ENCODE data around the gene SCN11A. TPM values are rescaled to one million over a fixed set of nuclear protein-coding genes. Genes with fewer than 3 reads are reported as not detected.
A peak's percentile ranks its signal among the peaks of the same experiment; 100 is the strongest.

The SCN11A gene
- not detected in 2 replicates for total RNA-seq (2012; rRNA removed)

DNA sequence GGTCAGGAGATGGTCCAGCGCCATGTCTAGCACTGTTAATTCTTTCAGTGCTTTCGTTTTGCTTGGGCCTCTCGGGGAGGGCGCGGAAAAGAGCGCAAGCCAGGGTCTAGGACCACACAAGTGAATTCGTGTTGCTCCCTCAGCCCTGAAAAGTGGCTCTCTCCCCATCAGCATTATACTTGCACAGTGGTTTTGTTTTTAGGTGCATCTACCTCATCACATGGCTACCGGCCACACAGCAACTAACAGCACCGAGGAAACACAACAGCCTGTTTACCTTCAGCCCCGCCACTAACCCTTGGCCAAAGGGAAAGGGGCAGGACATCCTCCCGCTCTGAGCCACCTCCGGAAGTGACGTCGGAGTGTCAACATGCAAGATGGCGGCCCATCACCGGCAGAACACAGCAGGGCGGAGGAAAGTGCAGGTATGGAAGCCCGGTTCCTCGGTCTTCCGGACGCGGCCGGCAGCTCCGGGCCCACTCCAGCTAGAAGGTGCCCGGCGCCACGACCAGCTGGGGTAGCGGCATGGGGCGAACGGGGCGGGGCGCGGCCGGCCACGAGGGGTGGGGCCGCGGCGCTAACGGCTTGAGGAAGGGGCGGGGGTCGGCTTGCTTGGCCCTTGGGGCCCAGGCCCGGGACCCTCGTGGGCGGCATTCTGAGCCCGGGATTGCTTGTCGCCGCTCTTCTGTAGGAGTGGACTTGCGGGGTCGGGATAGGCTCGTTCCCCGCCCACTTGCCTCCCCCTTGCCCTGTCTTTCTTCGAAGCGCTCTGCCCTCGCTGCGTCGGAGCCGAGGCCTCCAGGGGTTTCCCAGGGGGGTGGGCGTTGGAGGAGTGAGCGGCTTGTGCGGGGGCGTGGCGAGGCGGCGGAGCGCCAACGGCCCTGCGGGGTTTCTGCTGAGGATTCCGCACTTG, at the start of gene SCN11A, which contains the start of gene WDR48:
Gene SCN11A, minus strand, starts transcription at position 296 of the 913 bp plus-strand sequence. CDS start 101,582 bp downstream, outside the sequence.
Gene WDR48, plus strand, starts transcription at position 368 of the 913 bp plus-strand sequence. Its CDS starts 10 bp downstream, at position 378.
- Histone ChIP-seq H3K4me1 (ENCODE audit: control insufficient read depth, insufficient read depth, low read length) (peaks cover 17% of the 10 kb centered on the region), H3K27me3 (ENCODE audit: control insufficient read depth, insufficient read depth, low read length) (peaks cover 15% of the 10 kb centered on the region), H3K9ac (ENCODE audit: low read depth, low read length) (peak within 1 kb of the TSS; percentile 89), H3K4me2 (ENCODE audit: low read length) (peak within 1 kb of the TSS; percentile 82), H3K36me3 (ENCODE audit: insufficient read depth, low read length) (no peaks in the 10 kb centered on the region), H3K4me3 (ENCODE audit: low read length) (peak within 1 kb of the TSS; percentile 79), H3K9me3 (replicated peaks; ENCODE audit: low read length) (no peaks in the 10 kb centered on the region)

DNA sequence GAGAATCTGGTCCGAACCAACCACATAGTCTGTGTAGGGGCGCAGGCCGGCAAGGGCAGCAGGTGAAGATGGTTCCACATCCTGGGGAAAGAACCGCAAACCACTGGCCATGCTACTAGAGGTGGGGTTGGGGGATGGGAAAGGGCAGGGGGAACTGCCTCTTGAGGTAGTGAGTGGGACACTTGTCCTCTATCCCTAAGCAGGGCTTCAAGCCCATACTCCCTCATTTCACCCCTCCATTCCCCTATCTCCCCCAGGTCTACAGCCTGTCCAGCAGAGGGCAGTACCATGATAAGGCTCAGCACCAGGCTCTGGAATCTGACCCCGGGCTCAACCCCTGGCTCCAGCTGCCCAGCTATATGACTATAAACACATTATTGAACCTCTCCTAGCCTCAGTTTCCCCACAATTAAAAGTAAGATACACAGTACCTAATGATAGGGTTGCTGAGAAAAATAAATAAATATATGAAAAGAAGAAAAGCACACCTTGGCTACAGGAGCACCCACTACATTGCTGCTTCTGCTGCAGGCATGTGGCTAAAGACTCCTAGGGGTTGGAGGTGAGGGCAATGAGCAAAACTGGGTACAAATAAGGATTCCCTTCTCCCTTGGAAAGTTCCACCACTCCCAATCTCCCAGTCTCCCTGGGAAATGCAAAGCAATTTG, 49.4 kb upstream of the SCN11A start:
- Histone ChIP-seq H3K9ac (ENCODE audit: low read depth, low read length) (no peak overlapping the region), H3K36me3 (ENCODE audit: insufficient read depth, low read length) (peaks cover 44% of the 10 kb centered on the region), H3K4me1 (ENCODE audit: control insufficient read depth, insufficient read depth, low read length) (peaks cover 11% of the 10 kb centered on the region), H3K4me2 (ENCODE audit: low read length) (no peak overlapping the region), H3K9me3 (replicated peaks; ENCODE audit: low read length) (no peaks in the 10 kb centered on the region), H3K4me3 (ENCODE audit: low read length) (no peak overlapping the region), H3K27me3 (ENCODE audit: control insufficient read depth, insufficient read depth, low read length) (no peaks in the 10 kb centered on the region)

DNA sequence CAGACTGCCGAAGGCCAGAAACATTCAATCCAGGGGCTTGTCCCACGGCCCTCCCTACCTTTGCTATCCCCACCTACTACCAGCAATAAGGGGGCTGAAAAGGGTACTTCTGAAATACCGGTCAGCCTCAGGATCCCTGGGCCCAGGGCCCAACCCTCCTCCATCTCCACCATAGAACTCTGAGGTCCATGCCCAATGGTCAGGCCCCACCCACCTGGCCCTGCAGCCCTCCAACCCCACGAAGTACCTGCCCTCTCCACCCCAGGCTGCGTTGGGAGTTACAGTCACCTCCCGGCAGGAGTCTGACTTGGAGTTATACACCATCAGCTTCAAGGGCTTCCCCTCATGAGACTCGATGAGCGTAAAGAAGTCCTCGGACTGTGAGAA, 48.7 kb upstream of the SCN11A start:
- Histone ChIP-seq H3K9ac (ENCODE audit: low read depth, low read length) (no peak overlapping the region), H3K9me3 (replicated peaks; ENCODE audit: low read length) (no peaks in the 10 kb centered on the region), H3K4me3 (ENCODE audit: low read length) (no peak overlapping the region), H3K36me3 (ENCODE audit: insufficient read depth, low read length) (peaks cover 50% of the 10 kb centered on the region), H3K4me1 (ENCODE audit: control insufficient read depth, insufficient read depth, low read length) (peaks cover 5% of the 10 kb centered on the region), H3K4me2 (ENCODE audit: low read length) (no peak overlapping the region), H3K27me3 (ENCODE audit: control insufficient read depth, insufficient read depth, low read length) (no peaks in the 10 kb centered on the region)

DNA sequence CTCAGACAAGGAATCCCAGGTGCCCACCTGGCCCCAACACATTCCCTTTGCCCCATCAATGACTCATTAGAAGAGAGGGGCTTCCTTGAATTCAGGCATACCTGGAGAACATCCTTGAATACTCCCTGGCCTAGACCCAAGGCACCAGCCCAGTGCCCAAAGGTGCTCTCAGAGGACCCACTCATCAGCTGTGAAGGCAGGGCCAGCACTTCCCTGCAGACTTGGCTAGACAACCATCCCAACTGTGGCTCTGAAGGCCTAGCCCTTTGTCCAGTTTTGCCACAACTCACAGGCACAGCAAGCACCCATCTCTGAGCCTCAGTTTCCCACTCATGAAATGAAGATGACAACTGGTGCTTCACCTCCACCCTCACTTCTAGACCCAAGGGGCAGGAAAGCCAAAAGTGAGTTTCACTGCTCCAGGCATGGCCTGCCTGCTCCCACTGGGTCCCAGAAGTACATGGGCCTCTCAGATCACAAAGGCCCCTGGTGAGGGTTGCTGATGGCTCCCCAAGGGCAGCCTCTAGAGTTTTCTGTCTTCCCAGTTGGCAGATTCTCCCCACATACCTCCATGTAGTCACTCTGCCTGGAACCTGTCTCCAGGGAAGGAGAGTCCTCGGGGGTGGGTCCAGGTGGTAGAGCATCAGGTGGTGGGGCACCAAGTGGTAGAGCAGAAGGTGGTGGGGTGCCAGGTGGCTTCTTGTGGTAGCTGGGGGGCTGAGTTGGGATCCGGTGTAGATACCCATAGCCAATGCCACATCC, 48.2 kb upstream of the SCN11A start:
- Histone ChIP-seq H3K27me3 (ENCODE audit: control insufficient read depth, insufficient read depth, low read length) (no peaks in the 10 kb centered on the region), H3K9me3 (replicated peaks; ENCODE audit: low read length) (no peaks in the 10 kb centered on the region), H3K36me3 (ENCODE audit: insufficient read depth, low read length) (peaks cover 55% of the 10 kb centered on the region), H3K4me3 (ENCODE audit: low read length) (no peak overlapping the region), H3K4me2 (ENCODE audit: low read length) (no peak overlapping the region), H3K4me1 (ENCODE audit: control insufficient read depth, insufficient read depth, low read length) (no peaks in the 10 kb centered on the region), H3K9ac (ENCODE audit: low read depth, low read length) (no peak overlapping the region)

DNA sequence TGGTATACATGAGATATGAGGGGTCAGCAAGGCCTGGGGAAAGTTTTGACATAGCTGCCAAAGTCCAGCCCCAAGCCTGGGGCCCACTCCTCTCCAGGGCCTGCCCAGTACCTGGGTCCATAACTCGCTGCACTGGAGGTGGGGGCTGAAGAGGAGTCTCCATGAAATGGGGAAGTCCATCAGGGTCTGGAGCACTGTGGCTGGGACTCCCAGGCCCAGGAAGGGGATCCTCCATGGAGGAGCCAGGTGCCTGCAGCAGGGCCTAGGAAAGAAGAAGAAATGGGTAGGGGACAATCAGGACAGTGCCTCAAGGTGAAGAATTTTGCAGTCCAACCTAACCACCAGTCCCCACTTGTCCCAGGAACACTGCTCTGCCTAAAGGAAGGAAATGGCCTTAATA, 47.5 kb upstream of the SCN11A start:
- H3K9ac ChIP-seq (ENCODE audit: low read depth, low read length), result no peak overlapping the region
- no peaks in the 10 kb centered on the region for H3K27me3 ChIP-seq (ENCODE audit: control insufficient read depth, insufficient read depth, low read length)
- H3K4me3 ChIP-seq (ENCODE audit: low read length), result no peak overlapping the region
- no peak overlapping the region for H3K4me2 ChIP-seq (ENCODE audit: low read length)
- peaks cover 62% of the 10 kb centered on the region for H3K36me3 ChIP-seq (ENCODE audit: insufficient read depth, low read length)
- no peaks in the 10 kb centered on the region for H3K4me1 ChIP-seq (ENCODE audit: control insufficient read depth, insufficient read depth, low read length)
- H3K9me3 ChIP-seq (replicated peaks; ENCODE audit: low read length), result no peaks in the 10 kb centered on the region

DNA sequence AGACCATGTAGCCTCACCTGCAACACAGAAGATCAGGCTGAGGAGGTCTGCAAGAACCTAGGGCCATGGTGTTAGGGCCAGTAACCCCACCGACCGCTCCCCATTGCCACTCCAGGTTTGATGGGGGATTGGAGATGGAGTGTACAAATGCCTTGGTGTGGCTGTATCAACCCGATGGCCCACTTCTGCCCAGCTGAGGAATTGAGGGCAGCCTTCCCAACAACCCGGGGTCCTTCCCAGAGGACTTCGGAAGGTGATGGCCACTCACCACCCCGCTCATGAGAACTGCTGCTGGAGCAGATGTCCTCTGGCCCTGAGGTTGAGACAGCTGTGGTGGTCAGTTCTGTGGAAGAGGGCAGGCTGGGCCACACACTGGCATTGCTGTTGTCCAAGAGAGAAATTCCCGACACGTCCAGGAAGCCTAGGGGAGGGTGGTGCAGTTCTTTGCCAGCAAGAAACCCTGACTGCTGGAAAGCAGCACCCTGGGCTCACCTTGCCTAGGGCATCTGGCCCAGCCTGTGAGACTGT, 46.8 kb upstream of the SCN11A start:
- Histone ChIP-seq H3K36me3 (ENCODE audit: insufficient read depth, low read length) (peaks cover 69% of the 10 kb centered on the region), H3K4me2 (ENCODE audit: low read length) (no peak overlapping the region), H3K9me3 (replicated peaks; ENCODE audit: low read length) (no peaks in the 10 kb centered on the region), H3K4me3 (ENCODE audit: low read length) (no peak overlapping the region), H3K9ac (ENCODE audit: low read depth, low read length) (no peak overlapping the region), H3K4me1 (ENCODE audit: control insufficient read depth, insufficient read depth, low read length) (no peaks in the 10 kb centered on the region), H3K27me3 (ENCODE audit: control insufficient read depth, insufficient read depth, low read length) (no peaks in the 10 kb centered on the region)

DNA sequence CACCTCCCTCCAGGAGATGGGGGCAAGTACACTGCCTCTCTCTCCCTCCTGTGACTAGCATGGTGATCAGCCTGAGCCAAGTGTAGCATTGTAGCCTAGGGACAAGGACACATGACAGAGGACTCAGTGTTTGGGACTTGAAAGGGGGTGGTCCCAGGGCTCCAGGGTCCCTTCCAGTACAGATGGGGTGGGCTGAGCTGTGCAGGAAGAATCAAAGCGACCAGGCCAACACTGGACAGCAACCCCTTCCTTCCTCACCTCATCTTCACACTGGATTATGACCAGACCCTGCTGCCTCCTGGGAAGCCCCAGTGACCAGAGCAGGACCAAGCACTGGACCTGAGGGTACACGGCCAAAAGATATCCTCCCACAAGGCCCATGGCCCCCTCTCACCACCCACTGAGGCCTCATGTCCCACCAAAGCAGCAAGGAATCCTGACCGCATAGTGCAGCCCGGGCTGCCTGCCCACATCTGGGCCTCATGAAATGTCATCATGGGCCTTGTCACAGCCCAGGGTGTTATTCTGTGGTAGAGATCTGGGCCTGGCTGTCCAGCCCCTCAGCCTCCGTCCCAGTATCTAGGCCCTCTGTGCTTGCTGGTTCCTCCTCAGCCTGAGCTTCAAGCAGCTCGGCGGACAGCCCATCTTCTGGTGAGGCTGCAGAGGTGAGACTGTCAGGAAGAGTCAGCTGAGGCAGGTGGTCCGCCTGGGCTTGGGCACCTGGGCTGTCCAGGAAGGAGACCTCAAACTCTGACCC, 46.1 kb upstream of the SCN11A start:
- Histone ChIP-seq H3K4me3 (ENCODE audit: low read length) (no peak overlapping the region), H3K36me3 (ENCODE audit: insufficient read depth, low read length) (peaks cover 71% of the 10 kb centered on the region), H3K4me2 (ENCODE audit: low read length) (no peak overlapping the region), H3K9me3 (replicated peaks; ENCODE audit: low read length) (no peaks in the 10 kb centered on the region), H3K9ac (ENCODE audit: low read depth, low read length) (no peak overlapping the region), H3K27me3 (ENCODE audit: control insufficient read depth, insufficient read depth, low read length) (no peaks in the 10 kb centered on the region), H3K4me1 (ENCODE audit: control insufficient read depth, insufficient read depth, low read length) (no peaks in the 10 kb centered on the region)

DNA sequence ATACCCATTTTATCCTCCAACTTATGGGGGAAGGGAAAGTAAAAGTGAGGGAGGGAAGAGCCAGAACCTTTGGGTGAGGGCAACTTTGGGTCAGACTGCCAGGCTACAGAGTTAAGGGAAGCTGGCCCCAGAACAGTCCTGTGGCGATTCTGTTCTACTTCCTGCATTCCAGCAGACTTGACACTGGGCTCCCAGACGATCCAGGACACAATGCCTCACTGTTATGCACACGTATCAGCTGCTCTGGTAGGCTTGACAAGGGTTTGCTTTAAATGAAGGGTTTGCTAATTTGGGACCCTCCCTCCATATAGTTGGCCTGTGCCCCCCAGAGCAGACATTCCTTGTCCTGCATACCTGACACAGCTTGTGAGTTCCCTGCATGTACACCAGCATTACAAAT, 45.0 kb upstream of the SCN11A start:
- no peaks in the 10 kb centered on the region for H3K4me1 ChIP-seq (ENCODE audit: control insufficient read depth, insufficient read depth, low read length)
- no peaks in the 10 kb centered on the region for H3K9me3 ChIP-seq (replicated peaks; ENCODE audit: low read length)
- no peak overlapping the region for H3K4me2 ChIP-seq (ENCODE audit: low read length)
- no peaks in the 10 kb centered on the region for H3K27me3 ChIP-seq (ENCODE audit: control insufficient read depth, insufficient read depth, low read length)
- no peak overlapping the region for H3K9ac ChIP-seq (ENCODE audit: low read depth, low read length)
- no peak overlapping the region for H3K4me3 ChIP-seq (ENCODE audit: low read length)
- peaks cover 80% of the 10 kb centered on the region for H3K36me3 ChIP-seq (ENCODE audit: insufficient read depth, low read length)

DNA sequence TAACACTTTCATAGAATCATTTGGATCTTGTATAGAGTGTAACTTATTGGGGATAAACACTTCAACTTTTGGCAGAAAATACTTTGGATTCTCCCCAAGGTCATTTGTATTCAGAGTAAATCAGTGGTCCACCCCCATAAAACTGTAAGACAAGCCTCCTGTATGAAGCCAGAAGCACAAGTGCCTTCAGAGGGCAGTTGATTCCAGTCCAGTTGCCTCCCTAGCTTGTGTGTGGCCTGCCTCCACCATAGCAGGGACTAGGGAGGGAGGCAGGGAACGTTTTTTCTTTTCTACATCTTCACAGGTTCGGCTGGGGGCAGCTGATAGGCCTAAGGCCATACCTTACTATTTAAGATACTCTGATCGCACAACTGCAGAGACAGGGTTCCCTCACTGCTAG, 44.0 kb upstream of the SCN11A start:
- Histone ChIP-seq H3K9ac (ENCODE audit: low read depth, low read length) (no peak overlapping the region), H3K4me3 (ENCODE audit: low read length) (no peak overlapping the region), H3K9me3 (replicated peaks; ENCODE audit: low read length) (no peaks in the 10 kb centered on the region), H3K4me1 (ENCODE audit: control insufficient read depth, insufficient read depth, low read length) (no peaks in the 10 kb centered on the region), H3K27me3 (ENCODE audit: control insufficient read depth, insufficient read depth, low read length) (no peaks in the 10 kb centered on the region), H3K4me2 (ENCODE audit: low read length) (no peak overlapping the region), H3K36me3 (ENCODE audit: insufficient read depth, low read length) (peaks cover 89% of the 10 kb centered on the region)

DNA sequence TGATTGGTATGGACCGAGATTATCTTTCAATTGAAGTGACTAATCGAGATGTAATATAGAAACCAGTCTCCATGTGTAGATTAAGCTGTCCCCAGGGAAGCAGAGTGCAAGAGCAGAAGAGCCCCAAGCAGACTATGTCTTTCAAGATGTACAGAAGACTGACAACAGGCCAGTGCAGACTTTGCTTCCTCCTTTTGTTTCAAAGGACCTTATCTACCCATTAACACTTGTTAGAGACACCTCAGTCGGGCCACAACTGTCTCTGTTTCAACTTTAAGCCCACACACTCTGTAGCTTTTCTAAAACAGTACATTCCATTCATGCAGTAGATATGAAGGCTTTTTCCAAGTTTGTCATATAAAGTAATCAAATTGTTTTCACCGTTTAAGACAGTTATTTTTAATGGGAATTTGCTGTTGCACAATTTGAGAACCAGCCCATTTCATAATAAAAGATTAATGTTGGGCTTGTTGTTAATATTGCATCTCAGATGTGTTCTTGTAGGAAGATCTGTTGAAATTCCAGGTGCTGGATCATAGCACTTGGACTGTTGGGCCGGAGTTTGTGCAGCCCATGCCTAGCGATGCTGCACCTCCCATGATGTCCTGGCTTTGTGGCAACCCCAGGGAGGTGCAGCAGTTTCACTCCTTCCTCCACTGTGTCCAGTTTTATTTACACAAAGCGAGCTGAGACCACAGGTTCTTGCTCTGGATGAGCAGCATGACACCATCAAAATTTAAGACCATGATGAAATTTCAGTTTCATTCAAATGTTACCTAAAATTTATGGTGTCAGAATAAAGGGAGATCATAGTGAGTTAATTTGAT, 43.3 kb upstream of the SCN11A start:
- Histone ChIP-seq H3K9ac (ENCODE audit: low read depth, low read length) (no peak overlapping the region), H3K4me2 (ENCODE audit: low read length) (no peak overlapping the region), H3K9me3 (replicated peaks; ENCODE audit: low read length) (no peaks in the 10 kb centered on the region), H3K4me3 (ENCODE audit: low read length) (no peak overlapping the region), H3K4me1 (ENCODE audit: control insufficient read depth, insufficient read depth, low read length) (no peaks in the 10 kb centered on the region), H3K27me3 (ENCODE audit: control insufficient read depth, insufficient read depth, low read length) (no peaks in the 10 kb centered on the region), H3K36me3 (ENCODE audit: insufficient read depth, low read length) (peaks cover 87% of the 10 kb centered on the region)
